Stomach (tissue), 4 donors: ENCODE data around the gene NKAIN4.

Experiments
- POLR2A ChIP-seq, 4 donors: fragments of 450-650 bp; IDR thresholded peaks; one replicate each; pipeline ENCODE4 v1.6.1; 2016; ENCODE audit warnings: antibody characterized with exemption in 4 of 4, control low read depth in 2 of 4, mild to moderate bottlenecking in 1 of 4, moderate library complexity in 1 of 4
- TF ChIP-seq, protein P1 (sequence below), 7 experiments: fragments of 450-650 bp in 4 of 7; fragments of 200-600 bp in 3 of 7; sonication (generic) in 3 of 7; IDR thresholded peaks; one replicate each; pipeline ENCODE4 v1.5.1; 2016 to 2019; ENCODE audit warnings: antibody characterized with exemption in 7 of 7, control low read depth in 2 of 7, mild to moderate bottlenecking in 1 of 7

DNA sequence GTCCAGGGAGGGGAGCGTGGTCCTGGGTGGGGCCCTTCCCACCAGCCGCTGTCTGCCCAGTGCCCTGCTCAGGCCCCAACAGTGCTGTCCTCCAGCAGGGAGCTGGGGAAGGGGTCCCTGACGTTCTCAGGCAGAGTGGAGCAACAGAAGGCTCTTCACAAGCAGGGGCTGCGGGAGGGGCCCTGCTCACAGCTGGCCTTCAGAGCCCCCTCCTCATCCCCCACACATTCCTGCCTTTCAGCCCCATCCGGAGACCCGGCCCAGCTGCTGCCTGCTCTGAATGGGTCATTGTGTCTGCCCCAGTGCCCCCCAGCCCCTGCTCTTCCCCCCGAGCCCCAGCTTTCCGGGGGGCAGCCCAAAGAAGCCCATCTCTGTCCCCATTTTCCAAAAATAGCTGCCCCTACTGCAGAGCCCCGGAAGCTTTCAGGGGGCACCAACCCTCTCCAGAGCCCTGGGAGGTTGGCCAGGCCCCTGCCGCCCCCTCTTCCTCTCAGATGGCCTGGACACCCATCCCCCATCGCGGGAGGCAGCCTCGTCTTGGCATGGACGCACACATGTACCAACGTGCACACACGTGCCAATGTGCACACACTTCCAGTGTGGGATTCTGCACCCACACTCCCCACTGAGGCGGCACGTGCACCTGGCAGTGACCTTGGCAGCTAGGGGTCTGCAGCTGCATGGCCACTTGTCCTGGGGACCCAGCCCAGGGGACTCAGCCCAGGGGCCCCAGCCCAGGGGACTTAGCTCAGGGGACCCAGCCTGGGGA lies 42.5 kb upstream of the NKAIN4 start:
- TF ChIP-seq, protein P1, sequence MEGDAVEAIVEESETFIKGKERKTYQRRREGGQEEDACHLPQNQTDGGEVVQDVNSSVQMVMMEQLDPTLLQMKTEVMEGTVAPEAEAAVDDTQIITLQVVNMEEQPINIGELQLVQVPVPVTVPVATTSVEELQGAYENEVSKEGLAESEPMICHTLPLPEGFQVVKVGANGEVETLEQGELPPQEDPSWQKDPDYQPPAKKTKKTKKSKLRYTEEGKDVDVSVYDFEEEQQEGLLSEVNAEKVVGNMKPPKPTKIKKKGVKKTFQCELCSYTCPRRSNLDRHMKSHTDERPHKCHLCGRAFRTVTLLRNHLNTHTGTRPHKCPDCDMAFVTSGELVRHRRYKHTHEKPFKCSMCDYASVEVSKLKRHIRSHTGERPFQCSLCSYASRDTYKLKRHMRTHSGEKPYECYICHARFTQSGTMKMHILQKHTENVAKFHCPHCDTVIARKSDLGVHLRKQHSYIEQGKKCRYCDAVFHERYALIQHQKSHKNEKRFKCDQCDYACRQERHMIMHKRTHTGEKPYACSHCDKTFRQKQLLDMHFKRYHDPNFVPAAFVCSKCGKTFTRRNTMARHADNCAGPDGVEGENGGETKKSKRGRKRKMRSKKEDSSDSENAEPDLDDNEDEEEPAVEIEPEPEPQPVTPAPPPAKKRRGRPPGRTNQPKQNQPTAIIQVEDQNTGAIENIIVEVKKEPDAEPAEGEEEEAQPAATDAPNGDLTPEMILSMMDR (IDR thresholded peaks at IDR 0.05), result no peak
- TF ChIP-seq POLR2A (IDR thresholded peaks at IDR 0.05), result no peak
